ENCODE results near the gene FYN.

Gene FYN

DNA sequence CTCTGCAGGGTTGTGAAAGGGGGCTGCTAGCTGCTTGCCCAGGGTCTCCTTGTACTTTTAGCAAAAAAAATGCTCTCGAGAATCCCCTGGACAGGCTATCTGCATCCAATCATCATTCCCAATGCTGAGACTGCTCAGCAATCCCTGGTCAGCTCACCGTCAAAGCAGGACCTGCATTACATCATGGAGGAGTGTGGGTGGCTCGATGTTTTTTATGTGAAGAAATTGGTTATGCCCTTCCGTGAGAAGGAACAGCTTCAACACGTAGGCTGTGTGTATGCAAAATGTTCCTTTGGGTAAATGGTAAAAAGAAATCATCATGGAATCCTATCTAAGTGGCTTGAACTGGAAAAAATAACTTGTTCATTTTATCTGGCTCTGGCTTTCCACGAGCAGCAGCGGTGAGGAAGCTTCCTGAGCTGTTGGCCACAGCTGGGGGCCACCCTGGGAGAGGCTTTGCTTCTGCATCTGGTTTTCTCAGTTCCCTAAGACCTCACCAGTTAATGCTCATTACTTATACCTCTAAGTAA, 111.4 kb downstream of the FYN start:
- H3K4me1 ChIP-seq (ENCODE audit: control insufficient read depth in 1 of 2, insufficient read depth in 2 of 2, low read length in 2 of 2), result peaks cover 25 to 51% of the 10 kb centered on the region in 2 donors
- peak overlapping the region; percentile 21 for H3K27ac ChIP-seq (ENCODE audit: low read length)
- no peaks in the 10 kb centered on the region for H3K36me3 ChIP-seq (ENCODE audit: control insufficient read depth in 1 of 2, insufficient read depth in 2 of 2, low read length in 2 of 2)
- H3K9me3 ChIP-seq (ENCODE audit: control insufficient read depth in 1 of 2, low read length in 2 of 2), result no peaks in the 10 kb centered on the region
- H3K27me3 ChIP-seq (ENCODE audit: low read depth, low read length), result no peaks in the 10 kb centered on the region
- no peak overlapping the region for H3K4me3 ChIP-seq (ENCODE audit: low read depth in 1 of 2, low read length in 2 of 2)

DNA sequence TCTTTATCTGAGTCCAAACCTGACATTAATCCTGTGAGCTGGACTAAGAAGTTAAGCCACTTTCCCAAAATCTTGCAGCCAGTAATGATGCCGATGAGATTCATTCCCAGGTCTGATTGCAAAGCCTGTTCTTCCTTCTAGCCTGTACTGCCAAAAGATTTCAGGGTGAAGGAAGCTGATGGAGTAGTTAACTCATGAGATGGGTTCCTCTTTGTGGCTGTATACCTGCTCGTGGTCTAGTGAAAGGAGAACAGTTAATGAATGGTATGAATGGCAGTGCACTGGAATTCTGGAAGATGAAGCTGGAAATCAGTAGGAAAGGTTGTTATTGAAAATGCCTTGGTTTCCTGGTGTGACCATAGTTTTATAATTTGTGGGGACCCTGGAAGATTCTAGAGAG, 112.0 kb downstream of the FYN start:
- Histone ChIP-seq H3K4me3 (ENCODE audit: low read depth in 1 of 2, low read length in 2 of 2) (no peak overlapping the region), H3K27ac (ENCODE audit: low read length) (peak overlapping the region; percentile 90)

GRCh38 chr6:111759836-111760785, 113.1 kb downstream of the FYN start:
- H3K4me1 ChIP-seq (ENCODE audit: control insufficient read depth in 1 of 2, insufficient read depth in 2 of 2, low read length in 2 of 2), result peaks cover 25 to 50% of the 10 kb centered on the region in 2 donors
- H3K36me3 ChIP-seq (ENCODE audit: control insufficient read depth in 1 of 2, insufficient read depth in 2 of 2, low read length in 2 of 2), result no peaks in the 10 kb centered on the region
- H3K27ac ChIP-seq (ENCODE audit: low read length), result peak overlapping the region; percentile 90
- no peaks in the 10 kb centered on the region for H3K27me3 ChIP-seq (ENCODE audit: low read depth, low read length)
- H3K9me3 ChIP-seq (ENCODE audit: control insufficient read depth in 1 of 2, low read length in 2 of 2), result no peaks in the 10 kb centered on the region
- peak overlapping the region; percentile 39 to 54 for H3K4me3 ChIP-seq (ENCODE audit: low read depth in 1 of 2, low read length in 2 of 2)

More for the DNA sequence above, 112.0 kb downstream of the FYN start:
- Histone ChIP-seq H3K27me3 (ENCODE audit: low read depth, low read length) (no peaks in the 10 kb centered on the region), H3K4me1 (ENCODE audit: control insufficient read depth in 1 of 2, insufficient read depth in 2 of 2, low read length in 2 of 2) (peaks cover 25 to 51% of the 10 kb centered on the region in 2 donors), H3K36me3 (ENCODE audit: control insufficient read depth in 1 of 2, insufficient read depth in 2 of 2, low read length in 2 of 2) (no peaks in the 10 kb centered on the region), H3K9me3 (ENCODE audit: control insufficient read depth in 1 of 2, low read length in 2 of 2) (no peaks in the 10 kb centered on the region)

DNA sequence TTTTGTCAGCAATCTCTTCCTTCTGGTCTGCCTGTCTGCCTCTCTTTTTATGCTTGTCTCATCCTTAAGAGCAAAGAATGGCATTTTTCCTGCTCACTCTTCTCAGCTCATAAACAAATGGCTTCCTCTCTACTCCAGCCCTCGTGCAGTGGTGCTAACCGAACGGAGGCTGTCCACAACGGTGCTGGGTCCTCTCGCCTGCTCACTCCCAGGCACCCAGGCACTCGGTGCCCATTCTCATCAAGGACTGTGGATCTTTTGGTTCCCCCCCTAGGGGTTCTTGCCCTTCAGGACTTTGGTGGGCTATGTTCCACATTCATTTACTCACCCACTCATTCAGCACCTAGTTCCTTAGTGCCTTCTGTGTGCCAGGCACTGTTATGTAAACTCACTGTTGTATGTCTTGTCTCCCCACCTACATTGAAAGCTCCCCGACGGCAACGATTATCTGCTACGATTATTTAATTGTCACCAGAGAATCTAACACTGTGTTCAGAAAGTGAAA, 113.9 kb downstream of the FYN start:
- H3K9me3 ChIP-seq (ENCODE audit: control insufficient read depth in 1 of 2, low read length in 2 of 2), result no peaks in the 10 kb centered on the region
- H3K4me1 ChIP-seq (ENCODE audit: control insufficient read depth in 1 of 2, insufficient read depth in 2 of 2, low read length in 2 of 2), result peaks cover 25 to 45% of the 10 kb centered on the region in 2 donors
- H3K36me3 ChIP-seq (ENCODE audit: control insufficient read depth in 1 of 2, insufficient read depth in 2 of 2, low read length in 2 of 2), result no peaks in the 10 kb centered on the region
- H3K27ac ChIP-seq (ENCODE audit: low read length), result peak overlapping the region; percentile 90
- peak overlapping the region; percentile 39 to 54 for H3K4me3 ChIP-seq (ENCODE audit: low read depth in 1 of 2, low read length in 2 of 2)
- H3K27me3 ChIP-seq (ENCODE audit: low read depth, low read length), result no peaks in the 10 kb centered on the region

DNA sequence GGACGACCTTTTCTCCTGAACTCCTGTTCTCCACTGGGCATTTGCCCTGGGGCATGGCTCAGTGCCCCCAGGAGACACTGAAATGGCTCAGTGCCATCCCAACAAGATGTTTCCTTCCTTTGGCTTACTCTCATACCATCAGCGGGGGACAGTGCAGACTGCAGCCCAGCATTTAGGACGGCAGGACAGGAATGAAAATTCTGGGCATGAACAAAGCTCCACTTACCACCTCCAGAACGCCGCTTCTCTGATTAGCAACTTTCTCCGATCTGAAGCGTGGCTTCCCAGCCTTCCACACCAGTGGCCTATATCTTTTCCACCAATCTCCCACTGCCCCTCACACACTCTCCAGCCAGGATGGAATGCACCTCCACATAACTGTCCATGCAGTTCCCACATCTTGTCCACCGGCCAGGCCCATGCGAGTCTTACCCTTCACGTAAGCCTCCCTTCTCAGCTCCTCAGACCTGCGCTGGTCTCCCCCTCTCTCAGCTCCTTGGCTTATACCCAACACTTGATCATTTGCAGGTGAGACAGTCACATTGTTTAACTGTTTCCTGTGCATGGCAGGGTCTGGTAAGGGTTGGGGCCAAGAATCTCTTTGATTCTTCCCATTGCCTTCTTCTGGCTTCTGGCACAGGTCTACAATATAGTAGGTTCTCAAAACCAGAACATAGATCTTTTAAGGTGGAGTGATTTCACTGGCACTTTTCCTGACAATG, 114.5 kb downstream of the FYN start:
- no peaks in the 10 kb centered on the region for H3K27me3 ChIP-seq (ENCODE audit: low read depth, low read length)
- H3K36me3 ChIP-seq (ENCODE audit: control insufficient read depth in 1 of 2, insufficient read depth in 2 of 2, low read length in 2 of 2), result no peaks in the 10 kb centered on the region
- no peaks in the 10 kb centered on the region for H3K9me3 ChIP-seq (ENCODE audit: control insufficient read depth in 1 of 2, low read length in 2 of 2)
- H3K27ac ChIP-seq (ENCODE audit: low read length), result peak overlapping the region; percentile 90
- peak overlapping the region; percentile 39 to 54 for H3K4me3 ChIP-seq (ENCODE audit: low read depth in 1 of 2, low read length in 2 of 2)
- peaks cover 23 to 45% of the 10 kb centered on the region in 2 donors for H3K4me1 ChIP-seq (ENCODE audit: control insufficient read depth in 1 of 2, insufficient read depth in 2 of 2, low read length in 2 of 2)

DNA sequence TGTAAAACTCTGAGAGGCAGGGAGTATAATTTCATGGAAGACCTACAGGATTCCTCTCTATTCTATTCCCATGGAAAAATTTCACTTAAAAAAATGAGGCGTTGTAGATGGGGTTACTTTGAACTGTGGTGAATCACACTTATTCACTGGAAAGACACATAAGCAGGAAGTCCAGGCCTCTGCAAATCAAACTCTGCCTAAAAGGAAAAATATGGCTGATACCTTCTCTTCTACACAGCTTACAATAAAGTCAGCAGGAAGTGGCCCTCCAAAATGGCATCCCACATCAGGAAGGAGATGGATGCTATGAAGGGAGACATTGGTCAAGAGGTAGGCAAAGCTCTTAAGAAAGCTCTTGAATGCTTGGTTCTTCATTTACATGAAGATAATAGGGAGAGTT, 115.9 kb downstream of the FYN start:
- H3K27me3 ChIP-seq (ENCODE audit: low read depth, low read length), result no peaks in the 10 kb centered on the region
- H3K4me3 ChIP-seq (ENCODE audit: low read depth in 1 of 2, low read length in 2 of 2), result no peak overlapping the region
- peak overlapping the region; percentile 90 for H3K27ac ChIP-seq (ENCODE audit: low read length)
- no peaks in the 10 kb centered on the region for H3K9me3 ChIP-seq (ENCODE audit: control insufficient read depth in 1 of 2, low read length in 2 of 2)
- peaks cover 19 to 37% of the 10 kb centered on the region in 2 donors for H3K4me1 ChIP-seq (ENCODE audit: control insufficient read depth in 1 of 2, insufficient read depth in 2 of 2, low read length in 2 of 2)
- no peaks in the 10 kb centered on the region for H3K36me3 ChIP-seq (ENCODE audit: control insufficient read depth in 1 of 2, insufficient read depth in 2 of 2, low read length in 2 of 2)

DNA sequence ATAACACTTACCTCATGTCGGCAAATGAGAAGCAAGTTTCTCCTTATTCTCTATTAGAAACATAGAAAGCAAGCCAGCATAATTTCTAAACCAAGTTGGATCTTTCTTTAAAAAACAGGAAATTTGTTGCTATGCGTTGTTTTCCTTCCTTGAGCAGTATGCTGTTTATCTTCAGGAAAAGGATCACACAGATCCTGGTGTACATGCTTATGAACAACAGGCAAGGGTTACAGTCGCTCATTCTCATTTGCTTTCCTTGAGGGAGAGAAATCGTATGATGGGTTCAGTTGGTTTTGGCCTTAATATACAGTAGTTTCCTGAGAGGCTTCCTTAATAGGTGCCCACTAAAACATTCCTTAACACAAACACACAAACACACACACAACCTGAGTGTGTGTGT, 118.8 kb downstream of the FYN start:
- Histone ChIP-seq H3K4me1 (ENCODE audit: control insufficient read depth in 1 of 2, insufficient read depth in 2 of 2, low read length in 2 of 2) (peaks cover 6 to 14% of the 10 kb centered on the region in 2 donors), H3K36me3 (ENCODE audit: control insufficient read depth in 1 of 2, insufficient read depth in 2 of 2, low read length in 2 of 2) (no peaks in the 10 kb centered on the region), H3K9me3 (ENCODE audit: control insufficient read depth in 1 of 2, low read length in 2 of 2) (no peaks in the 10 kb centered on the region), H3K27ac (ENCODE audit: low read length) (no peak overlapping the region), H3K4me3 (ENCODE audit: low read depth in 1 of 2, low read length in 2 of 2) (no peak overlapping the region), H3K27me3 (ENCODE audit: low read depth, low read length) (no peaks in the 10 kb centered on the region)

DNA sequence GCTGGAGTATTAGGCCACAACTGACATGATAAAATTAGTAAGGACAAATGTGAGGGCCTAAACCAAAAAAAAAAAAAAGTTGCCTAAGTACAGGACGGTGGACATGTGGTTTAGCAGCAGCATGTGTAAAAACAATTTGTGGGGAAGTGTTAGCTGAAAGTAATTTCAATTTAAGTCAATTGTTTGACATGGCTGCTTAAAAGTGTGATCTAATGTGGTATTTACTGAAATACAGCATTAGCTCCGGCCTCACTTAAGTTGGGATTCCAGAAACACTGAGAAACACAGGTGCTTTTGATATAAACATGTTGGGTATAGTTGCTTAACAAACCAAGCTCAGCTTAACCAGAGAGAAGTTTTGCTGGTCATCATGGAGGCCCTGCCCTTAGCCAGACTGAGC, 119.7 kb downstream of the FYN start:
- Histone ChIP-seq H3K4me3 (ENCODE audit: low read depth in 1 of 2, low read length in 2 of 2) (no peak overlapping the region), H3K27ac (ENCODE audit: low read length) (no peak overlapping the region), H3K9me3 (ENCODE audit: control insufficient read depth in 1 of 2, low read length in 2 of 2) (no peaks in the 10 kb centered on the region), H3K27me3 (ENCODE audit: low read depth, low read length) (no peaks in the 10 kb centered on the region), H3K4me1 (ENCODE audit: control insufficient read depth in 1 of 2, insufficient read depth in 2 of 2, low read length in 2 of 2) (peaks cover 3 to 6% of the 10 kb centered on the region in 2 donors), H3K36me3 (ENCODE audit: control insufficient read depth in 1 of 2, insufficient read depth in 2 of 2, low read length in 2 of 2) (no peaks in the 10 kb centered on the region)

DNA sequence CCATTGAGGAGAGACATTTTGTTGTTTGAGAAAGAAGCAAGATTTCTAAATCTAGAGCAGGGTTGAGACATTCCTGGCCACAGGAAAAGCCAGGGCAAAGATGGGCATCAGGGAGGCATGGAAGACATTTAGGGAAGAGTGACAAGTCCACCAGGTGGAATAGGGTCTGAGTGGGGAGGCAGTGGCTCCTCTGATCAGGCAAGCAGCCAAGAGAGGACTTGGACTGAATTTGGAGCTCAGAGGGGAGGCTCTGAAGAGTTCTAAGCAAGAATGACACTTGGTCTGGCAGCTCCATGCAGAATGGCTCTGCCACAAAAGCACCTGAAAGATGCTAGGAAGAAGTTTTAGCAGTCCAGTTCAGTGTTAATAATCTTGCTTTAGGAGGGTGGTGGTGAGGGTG, 120.8 kb downstream of the FYN start:
- H3K9me3 ChIP-seq (ENCODE audit: control insufficient read depth in 1 of 2, low read length in 2 of 2), result no peaks in the 10 kb centered on the region
- H3K4me1 ChIP-seq (ENCODE audit: control insufficient read depth in 1 of 2, insufficient read depth in 2 of 2, low read length in 2 of 2), result peaks cover 0 to 9% of the 10 kb centered on the region in 2 donors
- H3K27me3 ChIP-seq (ENCODE audit: low read depth, low read length), result no peaks in the 10 kb centered on the region
- H3K36me3 ChIP-seq (ENCODE audit: control insufficient read depth in 1 of 2, insufficient read depth in 2 of 2, low read length in 2 of 2), result no peaks in the 10 kb centered on the region
- H3K4me3 ChIP-seq (ENCODE audit: low read depth in 1 of 2, low read length in 2 of 2), result no peak overlapping the region
- H3K27ac ChIP-seq (ENCODE audit: low read length), result peak overlapping the region; percentile 16

DNA sequence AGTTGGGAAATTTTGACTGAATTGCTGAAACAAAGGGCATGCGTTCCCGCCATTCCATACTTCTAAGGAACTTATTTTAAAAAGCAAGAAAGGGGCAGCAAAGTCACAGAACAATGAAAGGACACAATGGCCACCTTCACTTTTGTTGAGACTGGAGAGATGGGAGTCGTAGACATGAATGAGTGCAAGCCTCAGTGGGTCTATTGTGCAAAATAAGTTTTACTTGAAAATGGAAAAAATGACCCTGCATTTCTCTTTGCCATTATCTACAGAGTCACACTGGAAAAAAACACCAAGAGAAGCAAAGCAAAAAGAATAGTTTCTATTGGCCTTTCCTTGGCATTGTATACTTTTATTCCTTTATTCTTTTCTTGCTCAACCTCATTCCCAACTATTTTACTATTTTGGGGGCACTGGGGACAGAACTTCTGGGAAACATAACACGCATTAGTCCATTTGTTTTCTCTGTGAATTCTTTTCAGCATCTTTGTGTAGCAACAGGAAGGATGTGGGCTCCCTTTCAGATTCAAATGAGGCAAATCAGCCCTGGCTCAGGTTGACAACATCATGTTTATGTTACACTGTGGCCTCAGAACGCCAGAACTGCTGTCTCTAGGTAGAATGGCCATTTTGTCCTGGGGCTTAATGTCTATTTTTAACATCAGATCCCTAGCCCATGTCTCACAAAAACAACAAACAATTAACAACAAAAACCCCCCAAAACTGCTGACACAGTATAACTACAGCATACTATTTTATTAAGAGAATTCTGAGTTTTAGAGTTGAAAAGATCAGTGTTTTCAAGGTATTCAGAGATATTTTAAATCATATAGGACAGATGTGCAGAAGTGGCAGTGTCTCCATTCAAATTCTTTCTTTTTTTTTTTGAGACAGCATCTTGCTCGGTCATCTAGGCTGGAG, 122.2 kb downstream of the FYN start:
- Histone ChIP-seq H3K36me3 (ENCODE audit: control insufficient read depth in 1 of 2, insufficient read depth in 2 of 2, low read length in 2 of 2) (no peaks in the 10 kb centered on the region), H3K4me1 (ENCODE audit: control insufficient read depth in 1 of 2, insufficient read depth in 2 of 2, low read length in 2 of 2) (peaks cover 3 to 11% of the 10 kb centered on the region in 2 donors), H3K9me3 (ENCODE audit: control insufficient read depth in 1 of 2, low read length in 2 of 2) (no peaks in the 10 kb centered on the region), H3K4me3 (ENCODE audit: low read depth in 1 of 2, low read length in 2 of 2) (no peak overlapping the region), H3K27me3 (ENCODE audit: low read depth, low read length) (no peaks in the 10 kb centered on the region), H3K27ac (ENCODE audit: low read length) (peak overlapping the region; percentile 9)

Measured in muscle layer of duodenum (tissue), 2 donors.